IMR-90 (cell line): ENCODE results near the gene ADAMTS6. TPM values are rescaled to one million over a fixed set of nuclear protein-coding genes. Genes with fewer than 3 reads are reported as not detected.

Experiments
- ATAC-seq: fragments of 200-7000 bp; cut with Tn5 transposase; 2 replicates; pipeline ENCODE4 v1.9.1; 2020; ENCODE audit warnings: low read depth, mild to moderate bottlenecking, moderate library complexity
- BruUV-seq: library from RNA; stranded (reverse); fragments of 400-500 nt; replicated peaks from 2 replicates; lab custom pipeline; 2021; lab: Mats Ljungman, UMichigan
- CTCF ChIA-PET: fragments of 300-600 bp; formaldehyde crosslinking; extraction: SDS; loops from one replicate; lab custom pipeline; 2021; ENCODE audit warnings: antibody characterized with exemption; lab: Yijun Ruan, JAX
- POLR2A ChIA-PET: fragments of 300-600 bp; sonication (Branson Sonifier 250); formaldehyde crosslinking; loops from one replicate; lab custom pipeline; 2022; ENCODE audit warnings: antibody characterized with exemption; ENCODE audit not compliant: unreplicated experiment; lab: Charles Lee
- DNase-seq: peaks from one replicate; pipeline ENCODE4 v3.0.0; 2013
- H2AFZ ChIP-seq: replicated peaks from 2 replicates; pipeline ENCODE3; 2013; ENCODE audit warnings: low read length, mild to moderate bottlenecking; ENCODE audit not compliant: poor library complexity
- H2AK5ac ChIP-seq: 2 replicates; pipeline ENCODE4 v1.6.1; 2013; ENCODE audit warnings: low read depth, low read length, inconsistent platforms
- H2AK9ac ChIP-seq: replicated peaks from 2 replicates; pipeline ENCODE3; 2013; ENCODE audit warnings: mild to moderate bottlenecking, low read depth, low read length, moderate library complexity; ENCODE audit not compliant: poor library complexity
- H2BK120ac ChIP-seq: 2 replicates; pipeline ENCODE4 v1.6.1; 2013; ENCODE audit warnings: low read depth, low read length, inconsistent platforms
- H2BK15ac ChIP-seq: 3 replicates; pipeline ENCODE4 v1.6.1; 2013; ENCODE audit warnings: low read depth, low read length, inconsistent platforms
- H2BK20ac ChIP-seq: 2 replicates; pipeline ENCODE4 v1.6.1; 2013; ENCODE audit warnings: low read depth, mild to moderate bottlenecking, inconsistent platforms, low read length, moderate library complexity
- H2BK5ac ChIP-seq: 2 replicates; pipeline ENCODE4 v1.6.1; 2013; ENCODE audit warnings: mild to moderate bottlenecking, low read depth, low read length, inconsistent platforms; ENCODE audit not compliant: poor library complexity, severe bottlenecking
- H3K14ac ChIP-seq: replicated peaks from 2 replicates; pipeline ENCODE4 v1.6.1; 2013; ENCODE audit warnings: low read depth, low read length, inconsistent platforms
- H3K18ac ChIP-seq: 2 replicates; pipeline ENCODE4 v1.6.1; 2013; ENCODE audit warnings: low read depth, low read length, control low read depth
- H3K23ac ChIP-seq: 2 replicates; pipeline ENCODE4 v1.6.1; 2013; ENCODE audit warnings: low read depth, low read length, inconsistent platforms
- H3K27ac ChIP-seq: 2 replicates; pipeline ENCODE4 v1.5.1; 2013; ENCODE audit warnings: mild to moderate bottlenecking, control low read depth, low read length; ENCODE audit not compliant: insufficient read depth
- H3K27me3 ChIP-seq: 2 replicates; pipeline ENCODE4 v1.6.1; 2013; ENCODE audit warnings: low read length; ENCODE audit not compliant: control insufficient read depth, insufficient read depth
- H3K36me3 ChIP-seq: 2 replicates; pipeline ENCODE4 v1.6.1; 2013; ENCODE audit warnings: low read length, mixed read lengths; ENCODE audit not compliant: control insufficient read depth, insufficient read depth
- H3K4ac ChIP-seq: 2 replicates; pipeline ENCODE4 v1.6.1; 2013; ENCODE audit warnings: low read depth, low read length, inconsistent platforms
- H3K4me1 ChIP-seq: 2 replicates; pipeline ENCODE4 v1.6.1; 2013; ENCODE audit warnings: low read length, mixed read lengths; ENCODE audit not compliant: control insufficient read depth, insufficient read depth
- H3K4me2 ChIP-seq: 2 replicates; pipeline ENCODE4 v1.6.1; 2013; ENCODE audit warnings: low read depth, mild to moderate bottlenecking, control low read depth, low read length, moderate library complexity
- H3K4me3 ChIP-seq: 2 replicates; pipeline ENCODE4 v1.5.1; 2013; ENCODE audit warnings: low read depth, mild to moderate bottlenecking, control low read depth, low read length, moderate library complexity; ENCODE audit not compliant: insufficient read depth
- H3K56ac ChIP-seq: 2 replicates; pipeline ENCODE4 v1.6.1; 2013; ENCODE audit warnings: low read length, inconsistent platforms; ENCODE audit not compliant: insufficient read depth; ENCODE audit errors: extremely low read depth
- H3K79me1 ChIP-seq, 2 experiments: 2 replicates each; pipeline ENCODE4 v1.6.1; 2013; ENCODE audit warnings: low read length in 2 of 2, inconsistent platforms in 1 of 2, low read depth in 1 of 2
- H3K9ac ChIP-seq: 2 replicates; pipeline ENCODE4 v1.6.1; 2013; ENCODE audit warnings: low read depth, low read length, control low read depth
- H3K9me1 ChIP-seq: 2 replicates; pipeline ENCODE4 v1.6.1; 2013; ENCODE audit warnings: low read length, inconsistent platforms; ENCODE audit not compliant: insufficient read depth
- H3K9me3 ChIP-seq: 2 replicates; pipeline ENCODE4 v1.6.1; 2013; ENCODE audit warnings: low read length; ENCODE audit not compliant: control insufficient read depth, insufficient read depth
- H4K20me1 ChIP-seq: 2 replicates; pipeline ENCODE4 v1.6.1; 2013; ENCODE audit warnings: low read length, inconsistent platforms; ENCODE audit not compliant: insufficient read depth
- H4K5ac ChIP-seq: 2 replicates; pipeline ENCODE4 v1.6.1; 2013; ENCODE audit warnings: mild to moderate bottlenecking, low read depth, low read length, control low read depth
- H4K8ac ChIP-seq, 2 experiments: 2 replicates each; pipeline ENCODE4 v1.6.1; 2013; ENCODE audit warnings: low read depth in 2 of 2, low read length in 2 of 2, control low read depth in 1 of 2, inconsistent platforms in 1 of 2
- H4K91ac ChIP-seq: 2 replicates; pipeline ENCODE4 v1.6.1; 2013; ENCODE audit warnings: low read depth, low read length, inconsistent platforms; ENCODE audit not compliant: insufficient read depth
- BHLHE40 ChIP-seq: fragments of 150-350 bp; IDR thresholded peaks from 2 replicates; pipeline ENCODE4 v1.6.1; 2016; ENCODE audit warnings: mild to moderate bottlenecking, low read depth, low read length
- CEBPB ChIP-seq: IDR thresholded peaks from 2 replicates; pipeline ENCODE4 v1.6.1; 2012; ENCODE audit warnings: low read depth, low read length, improper control_type of control experiment
- FOS ChIP-seq: fragments of 150-350 bp; IDR thresholded peaks from 2 replicates; pipeline ENCODE4 v1.6.1; 2016; ENCODE audit warnings: low read depth, low read length
- RFX5 ChIP-seq: IDR thresholded peaks from 2 replicates; pipeline ENCODE4 v1.8.0; 2012; ENCODE audit warnings: low read depth, mild to moderate bottlenecking, low read length, moderate library complexity
- SMC3 ChIP-seq: fragments of 150-350 bp; IDR thresholded peaks from 2 replicates; pipeline ENCODE4 v1.6.1; 2016; ENCODE audit warnings: low read depth, mild to moderate bottlenecking, antibody characterized with exemption, low read length, moderate library complexity
- USF2 ChIP-seq: fragments of 150-350 bp; IDR thresholded peaks from 2 replicates; pipeline ENCODE4 v1.6.1; 2017; ENCODE audit warnings: mild to moderate bottlenecking, antibody characterized with exemption, low read length, low read depth
- WGBS, 2 experiments: methylation state at CpG; one replicate each; pipeline versions ENCODE4 v1.1.5 to v1.1.7; 2013; ENCODE audit warnings: missing lambda C conversion rate in 2 of 2; ENCODE audit not compliant: insufficient read length in 1 of 2; ENCODE audit errors: extremely low coverage in 2 of 2; 5-methylcytosine and 5-hydroxymethylcytosine counted together
- dilution Hi-C: fragments of 300-500 bp; cut with HindIII; formaldehyde crosslinking; loops from one replicate; pipeline ENCODE4 v1.14.3; 2018; ENCODE audit warnings: low sequenced_read_pairs; ENCODE audit not compliant: unreplicated experiment
- in situ Hi-C: fragments of 300-500 bp; cut with MboI; formaldehyde crosslinking; loops from 3 replicates; pipeline ENCODE4 v1.14.3; 2019; ENCODE audit warnings: low sequenced_read_pairs, inconsistent platforms, mixed read lengths
- intact Hi-C: fragments of 100-400 bp; cut with micrococcal nuclease; formaldehyde crosslinking; loops from 2 replicates; pipeline ENCODE4 v1.10.0; 2022
- polyA plus RNA-seq, 3 experiments: library from polyadenylated mRNA; depleted of rRNA; stranded (reverse); fragments of >200 nt; gene quantifications; 2 replicates each; pipeline ENCODE4 v1.2.3, GENCODE V29; 2012; ENCODE audit warnings: low replicate concordance in 1 of 3
- total RNA-seq: library from RNA; depleted of rRNA; stranded (reverse); fragments of >200 nt; gene quantifications from 2 replicates; pipeline ENCODE4 v1.2.3, GENCODE V29; 2012
- TF ChIP-seq, protein P1 (sequence below): conservative IDR thresholded peaks from 2 replicates; pipeline ENCODE4 v1.5.1; 2012; ENCODE audit warnings: mild to moderate bottlenecking, low read depth, low read length, improper control_type of control experiment

ADAMTS6 gene
- total and polyA plus RNA-seq, 2 of the 4 experiments (the other 2 are of a cell fraction): 23.9 to 173 TPM

DNA sequence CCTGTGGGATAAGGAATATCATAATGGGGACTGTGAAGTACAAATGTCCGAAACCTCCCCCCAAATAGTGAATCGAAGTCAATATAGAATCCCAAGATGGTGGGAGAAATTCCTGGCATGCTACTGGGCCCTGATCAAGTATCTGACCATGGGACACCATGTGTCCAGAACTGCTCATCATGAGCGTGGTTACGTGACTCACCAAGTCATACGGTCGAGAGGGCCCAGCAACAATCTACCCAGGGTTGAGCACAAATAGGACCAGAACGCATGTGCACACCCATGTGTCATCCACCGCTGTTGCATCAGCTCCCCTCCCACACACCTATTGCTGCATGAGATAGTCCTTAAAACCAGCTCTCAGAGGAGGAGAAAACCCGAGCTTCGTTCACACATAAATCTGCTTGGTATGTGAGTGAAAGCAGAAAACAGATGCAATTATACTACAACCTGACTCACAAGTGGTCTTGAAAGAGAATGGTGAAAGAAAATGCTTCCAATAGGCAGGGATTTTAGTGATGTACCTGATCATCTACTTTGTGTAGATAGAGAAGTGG, 359.8 kb downstream of the ADAMTS6 start:
- Histone ChIP-seq H3K36me3 (no peaks in the 10 kb centered on the region), H2BK15ac (peak overlapping the region; percentile 33; the same call in 2 of the 3 replicates), H3K4me1 (peaks cover 12% of the 10 kb centered on the region), H3K4ac (peak overlapping the region; percentile 41), H3K9me3 (no peaks in the 10 kb centered on the region), H2AK5ac (no peak overlapping the region), H3K27ac (no peak overlapping the region), H2AFZ (peak overlapping the region; percentile 4), H2BK20ac (peak overlapping the region; percentile 16; the same call in 1 of the 2 replicates), H3K23ac (no peak overlapping the region), H3K79me1 (no peaks in the 10 kb centered on the region; a peak in 1 of 4 replicates), H3K18ac (peak overlapping the region; percentile 55; the same call in 1 of the 2 replicates), H4K8ac (peak overlapping the region in 1 of 2 experiments; percentile 44; a peak in 2 of 4 replicates), H3K9me1 (no peaks in the 10 kb centered on the region), H3K14ac (no peak overlapping the region; the same call in 1 of the 2 replicates), H3K56ac (no peak overlapping the region), H4K91ac (no peak overlapping the region), H2BK120ac (peak overlapping the region; percentile 48; the same call in 1 of the 2 replicates), H2BK5ac (peak overlapping the region; percentile 53), H2AK9ac (no peak overlapping the region), H3K4me3 (no peak overlapping the region), H3K9ac (no peak overlapping the region), H4K5ac (peak overlapping the region; percentile 25; the same call in 1 of the 2 replicates), H3K4me2 (no peak overlapping the region), H4K20me1 (no peaks in the 10 kb centered on the region), H3K27me3 (no peaks in the 10 kb centered on the region)
- CTCF ChIA-PET: no interaction called here
- intact Hi-C loops: loop anchor here (10.0 kb wide), 1 partner anchor 183 kb away; no protein-coding TSS in a partner anchor
- dilution Hi-C loops: no loop called here
- in situ Hi-C loops: no loop called here
- peak; percentile 28; the same call in 1 of the 2 replicates for TF ChIP-seq RFX5
- TF ChIP-seq USF2: peak; percentile 17; the same call in 1 of the 2 replicates
- TF ChIP-seq, protein P1, sequence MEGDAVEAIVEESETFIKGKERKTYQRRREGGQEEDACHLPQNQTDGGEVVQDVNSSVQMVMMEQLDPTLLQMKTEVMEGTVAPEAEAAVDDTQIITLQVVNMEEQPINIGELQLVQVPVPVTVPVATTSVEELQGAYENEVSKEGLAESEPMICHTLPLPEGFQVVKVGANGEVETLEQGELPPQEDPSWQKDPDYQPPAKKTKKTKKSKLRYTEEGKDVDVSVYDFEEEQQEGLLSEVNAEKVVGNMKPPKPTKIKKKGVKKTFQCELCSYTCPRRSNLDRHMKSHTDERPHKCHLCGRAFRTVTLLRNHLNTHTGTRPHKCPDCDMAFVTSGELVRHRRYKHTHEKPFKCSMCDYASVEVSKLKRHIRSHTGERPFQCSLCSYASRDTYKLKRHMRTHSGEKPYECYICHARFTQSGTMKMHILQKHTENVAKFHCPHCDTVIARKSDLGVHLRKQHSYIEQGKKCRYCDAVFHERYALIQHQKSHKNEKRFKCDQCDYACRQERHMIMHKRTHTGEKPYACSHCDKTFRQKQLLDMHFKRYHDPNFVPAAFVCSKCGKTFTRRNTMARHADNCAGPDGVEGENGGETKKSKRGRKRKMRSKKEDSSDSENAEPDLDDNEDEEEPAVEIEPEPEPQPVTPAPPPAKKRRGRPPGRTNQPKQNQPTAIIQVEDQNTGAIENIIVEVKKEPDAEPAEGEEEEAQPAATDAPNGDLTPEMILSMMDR: no peak
- peak; percentile 95 for TF ChIP-seq CEBPB
- no peak for TF ChIP-seq SMC3
- TF ChIP-seq FOS: no peak
- peak; percentile 55 for TF ChIP-seq BHLHE40
- DNase-seq (peak; percentile 92), ATAC-seq (no peak)
- POLR2A ChIA-PET: no interaction called here
- 64% methylated on average over 4 of the region's 10 CpGs; no CpG with 5 or more reads in 1 of the 2 experiments for WGBS, 2 experiments
- no TSS peak for BruUV-seq
